ENCODE measurements around the gene CSE1L. TPM values are rescaled to one million over a fixed set of nuclear protein-coding genes. Genes with fewer than 3 reads are reported as not detected.

The CSE1L gene
- total RNA-seq, 4 donors from 2014 or later: 32.8 to 88.9 (median 70.1) TPM

DNA sequence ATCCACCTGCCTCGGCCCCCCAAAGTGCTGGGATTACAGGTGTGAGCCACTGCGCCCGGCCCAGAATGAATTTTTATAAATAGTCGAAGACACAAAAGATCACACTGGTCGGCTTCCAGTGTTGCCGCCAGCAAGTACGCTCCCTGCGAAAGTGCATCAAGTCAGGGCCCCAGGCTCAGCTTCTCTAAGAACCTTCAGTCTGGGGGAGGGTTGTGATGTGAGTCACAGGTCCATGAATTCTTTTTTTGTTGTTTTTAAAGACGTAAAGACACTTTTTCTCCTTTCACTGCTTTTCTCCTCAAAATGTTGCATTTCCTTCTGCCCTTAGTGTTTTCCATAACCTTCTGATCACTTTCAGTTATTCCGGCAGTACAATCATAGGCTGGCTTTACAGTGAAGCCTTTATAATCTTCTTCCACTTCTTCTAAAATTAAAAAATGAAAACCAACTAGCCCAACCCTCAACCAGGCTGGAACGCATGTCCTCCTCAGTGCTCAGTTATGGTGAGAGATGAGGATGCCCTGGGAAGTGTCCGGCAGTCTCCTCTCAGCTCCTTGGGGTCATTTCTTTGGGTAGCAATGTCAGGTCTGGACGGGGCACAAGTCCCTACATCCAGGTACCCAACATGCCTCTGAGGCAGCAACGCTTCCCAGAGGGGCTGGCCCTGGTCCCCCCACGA is 66.6 kb downstream of the CSE1L start:
- Histone ChIP-seq H3K4me3 (no peak overlapping the region), H3K4me1 (no peaks in the 10 kb centered on the region), H3K9me3 (no peaks in the 10 kb centered on the region), H3K27me3 (no peaks in the 10 kb centered on the region), H3K36me3 (peaks cover 19 to 79% (median 23%) of the 10 kb centered on the region in 3 donors), H3K27ac (no peak overlapping the region)
- intact Hi-C loops (cut with DNase I): no loop called here
- DNase-seq: no peak
- TF ChIP-seq POLR2A (IDR thresholded peaks at IDR 0.05): no peak
- TF ChIP-seq, protein P1, sequence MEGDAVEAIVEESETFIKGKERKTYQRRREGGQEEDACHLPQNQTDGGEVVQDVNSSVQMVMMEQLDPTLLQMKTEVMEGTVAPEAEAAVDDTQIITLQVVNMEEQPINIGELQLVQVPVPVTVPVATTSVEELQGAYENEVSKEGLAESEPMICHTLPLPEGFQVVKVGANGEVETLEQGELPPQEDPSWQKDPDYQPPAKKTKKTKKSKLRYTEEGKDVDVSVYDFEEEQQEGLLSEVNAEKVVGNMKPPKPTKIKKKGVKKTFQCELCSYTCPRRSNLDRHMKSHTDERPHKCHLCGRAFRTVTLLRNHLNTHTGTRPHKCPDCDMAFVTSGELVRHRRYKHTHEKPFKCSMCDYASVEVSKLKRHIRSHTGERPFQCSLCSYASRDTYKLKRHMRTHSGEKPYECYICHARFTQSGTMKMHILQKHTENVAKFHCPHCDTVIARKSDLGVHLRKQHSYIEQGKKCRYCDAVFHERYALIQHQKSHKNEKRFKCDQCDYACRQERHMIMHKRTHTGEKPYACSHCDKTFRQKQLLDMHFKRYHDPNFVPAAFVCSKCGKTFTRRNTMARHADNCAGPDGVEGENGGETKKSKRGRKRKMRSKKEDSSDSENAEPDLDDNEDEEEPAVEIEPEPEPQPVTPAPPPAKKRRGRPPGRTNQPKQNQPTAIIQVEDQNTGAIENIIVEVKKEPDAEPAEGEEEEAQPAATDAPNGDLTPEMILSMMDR (IDR thresholded peaks at IDR 0.05): no peak
- WGBS, 2 donors: 88 to 93% methylated on average over 12 to 14 of the region's 15 CpGs

- intact Hi-C loops (cut with DNase I): no loop called here
- no peak for DNase-seq
- WGBS, 2 donors: 53 to 87% methylated on average over 6 to 7 of the region's 7 CpGs
- Histone ChIP-seq H3K27me3 (no peaks in the 10 kb centered on the region), H3K27ac (no peak overlapping the region), H3K4me3 (no peak overlapping the region), H3K4me1 (no peaks in the 10 kb centered on the region), H3K9me3 (no peaks in the 10 kb centered on the region), H3K36me3 (peaks cover 26 to 99% (median 37%) of the 10 kb centered on the region in 3 donors)
- TF ChIP-seq, protein P1 (IDR thresholded peaks at IDR 0.05): no peak
- TF ChIP-seq POLR2A (IDR thresholded peaks at IDR 0.05): no peak
Observed at GRCh38 chr20:49115564-49115963, 69.5 kb downstream of the CSE1L start.

GRCh38 chr20:49118307-49118706 is 72.2 kb downstream of the CSE1L start:
- no peak overlapping the region for H3K4me3 ChIP-seq
- TF ChIP-seq POLR2A (IDR thresholded peaks at IDR 0.05): no peak
- TF ChIP-seq, protein P1 (IDR thresholded peaks at IDR 0.05): no peak
- DNase-seq: no peak
- no peaks in the 10 kb centered on the region for H3K9me3 ChIP-seq
- no peaks in the 10 kb centered on the region for H3K27me3 ChIP-seq
- H3K4me1 ChIP-seq: no peaks in the 10 kb centered on the region
- H3K27ac ChIP-seq: no peak overlapping the region
- 89 to 96% methylated on average over 3 of the region's 3 CpGs for WGBS, 2 donors
- intact Hi-C loops (cut with DNase I): no loop called here
- H3K36me3 ChIP-seq: peaks cover 26 to 100% (median 47%) of the 10 kb centered on the region in 3 donors

- intact Hi-C loops (cut with DNase I): no loop called here
- DNase-seq: no peak
- Histone ChIP-seq H3K27ac (no peak overlapping the region), H3K9me3 (no peaks in the 10 kb centered on the region), H3K36me3 (peaks cover 30 to 98% (median 40%) of the 10 kb centered on the region in 3 donors), H3K4me3 (no peak overlapping the region), H3K4me1 (no peaks in the 10 kb centered on the region), H3K27me3 (no peaks in the 10 kb centered on the region)
- TF ChIP-seq, protein P1 (IDR thresholded peaks at IDR 0.05): no peak
- no peak for TF ChIP-seq POLR2A (IDR thresholded peaks at IDR 0.05)
- WGBS, 2 donors: 94 to 96% methylated on average over 6 to 7 of the region's 7 CpGs
Observed at GRCh38 chr20:49119988-49120387, 73.9 kb downstream of the CSE1L start.

GRCh38 chr20:49122920-49123319 is 76.8 kb downstream of the CSE1L start:
- Histone ChIP-seq H3K4me3 (no peak overlapping the region), H3K36me3 (peaks cover 12 to 89% (median 26%) of the 10 kb centered on the region in 3 donors), H3K27ac (no peak overlapping the region), H3K4me1 (no peaks in the 10 kb centered on the region), H3K27me3 (no peaks in the 10 kb centered on the region), H3K9me3 (no peaks in the 10 kb centered on the region)
- no peak for TF ChIP-seq POLR2A (IDR thresholded peaks at IDR 0.05)
- TF ChIP-seq, protein P1 (IDR thresholded peaks at IDR 0.05): no peak
- 97 to 99% methylated on average over 9 to 13 of the region's 13 CpGs for WGBS, 2 donors
- no peak for DNase-seq
- intact Hi-C loops (cut with DNase I): no loop called here
